KOPT-K1 (cell line): ENCODE data around the gene HIC1.
A peak's percentile ranks its signal among the peaks of the same experiment; 100 is the strongest.

Experiments used
- H3K27ac ChIP-seq: fragments of 200-600 bp; sonication (generic); 2 replicates; pipeline ENCODE4 v1.5.1; 2016; ENCODE audit warnings: antibody characterized with exemption, mild to moderate bottlenecking, low read depth, low read length; ENCODE audit not compliant: poor library complexity, severe bottlenecking
- H3K36me3 ChIP-seq: fragments of 200-600 bp; sonication (generic); 2 replicates; pipeline ENCODE4 v1.5.1; 2017; ENCODE audit warnings: antibody characterized with exemption, mild to moderate bottlenecking, low read length, moderate library complexity; ENCODE audit not compliant: insufficient read depth
- H3K9me3 ChIP-seq: fragments of 200-600 bp; sonication (generic); 2 replicates; pipeline ENCODE4 v1.5.1; 2017; ENCODE audit warnings: antibody characterized with exemption, low read length, mild to moderate bottlenecking; ENCODE audit not compliant: insufficient read depth, poor library complexity, severe bottlenecking

HIC1 gene

DNA sequence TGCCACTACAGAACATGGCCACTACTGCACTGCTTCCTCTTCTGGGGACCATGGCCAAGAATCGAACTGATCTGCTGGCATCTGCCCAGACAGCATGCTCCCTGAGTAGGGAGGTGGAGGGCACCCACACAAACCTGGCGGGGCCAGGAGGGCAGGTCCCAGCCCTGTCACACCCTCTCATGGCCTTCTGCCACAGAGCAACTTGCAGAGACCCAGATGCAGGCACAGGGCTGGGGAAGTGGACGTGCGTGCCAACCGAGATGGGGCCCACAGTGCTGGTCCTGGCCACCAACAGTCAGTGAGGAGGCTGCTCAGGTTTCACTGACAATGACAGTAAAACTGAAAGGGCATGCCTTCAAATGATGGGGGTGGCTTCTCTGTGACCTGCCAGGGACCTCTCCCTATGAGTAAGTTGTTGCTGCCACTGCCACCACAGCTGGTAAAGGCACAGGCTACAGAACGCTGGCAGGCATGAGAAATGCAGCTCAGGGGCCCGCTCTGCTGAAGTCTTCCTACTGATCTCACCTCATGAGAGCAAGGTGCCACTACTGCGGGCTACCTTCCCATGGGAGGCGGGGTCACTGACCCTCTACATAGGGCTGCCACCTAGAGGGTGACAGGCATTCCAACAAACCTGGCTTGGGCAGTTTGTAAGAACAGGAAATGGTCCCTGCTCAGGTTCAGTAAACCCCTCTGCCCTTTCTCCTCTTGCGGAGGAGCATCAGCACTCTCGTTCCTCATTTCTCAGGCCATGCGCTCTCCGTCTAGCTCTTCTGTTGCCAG is 15.5 kb downstream of the HIC1 start:
- peaks cover 54% of the 10 kb centered on the region for H3K36me3 ChIP-seq
- H3K9me3 ChIP-seq, result no peaks in the 10 kb centered on the region
- peak overlapping the region; percentile 93 for H3K27ac ChIP-seq

DNA sequence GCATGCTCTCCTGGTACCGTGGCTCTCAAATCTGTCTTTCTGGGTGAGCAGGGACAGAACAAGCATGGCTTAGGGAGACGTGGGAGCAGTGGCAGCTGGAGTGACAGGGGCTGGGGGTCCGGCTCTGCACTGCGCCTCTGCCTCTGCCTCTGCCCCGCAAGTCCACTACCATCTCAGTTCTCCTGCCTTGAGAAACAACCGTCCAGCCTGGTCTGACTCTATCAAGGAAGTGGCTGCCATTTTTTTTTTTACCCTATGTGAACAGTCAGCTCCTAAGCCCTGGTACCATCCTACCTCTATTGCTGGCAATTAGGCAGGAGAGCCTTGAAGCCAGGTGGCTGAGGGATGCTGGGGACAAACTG is 16.1 kb downstream of the HIC1 start:
- Histone ChIP-seq H3K36me3 (peaks cover 53% of the 10 kb centered on the region), H3K27ac (peak overlapping the region; percentile 93), H3K9me3 (no peaks in the 10 kb centered on the region)

GRCh38 chr17:2071455-2072281 is 16.8 kb downstream of the HIC1 start:
- H3K27ac ChIP-seq, result peak overlapping the region; percentile 93
- H3K9me3 ChIP-seq, result no peaks in the 10 kb centered on the region
- peaks cover 53% of the 10 kb centered on the region for H3K36me3 ChIP-seq

- Histone ChIP-seq H3K27ac (no peak overlapping the region), H3K36me3 (peaks cover 77% of the 10 kb centered on the region), H3K9me3 (no peaks in the 10 kb centered on the region)
These were observed 20.0 kb downstream of the HIC1 start for GRCh38 chr17:2074919-2075318.

DNA sequence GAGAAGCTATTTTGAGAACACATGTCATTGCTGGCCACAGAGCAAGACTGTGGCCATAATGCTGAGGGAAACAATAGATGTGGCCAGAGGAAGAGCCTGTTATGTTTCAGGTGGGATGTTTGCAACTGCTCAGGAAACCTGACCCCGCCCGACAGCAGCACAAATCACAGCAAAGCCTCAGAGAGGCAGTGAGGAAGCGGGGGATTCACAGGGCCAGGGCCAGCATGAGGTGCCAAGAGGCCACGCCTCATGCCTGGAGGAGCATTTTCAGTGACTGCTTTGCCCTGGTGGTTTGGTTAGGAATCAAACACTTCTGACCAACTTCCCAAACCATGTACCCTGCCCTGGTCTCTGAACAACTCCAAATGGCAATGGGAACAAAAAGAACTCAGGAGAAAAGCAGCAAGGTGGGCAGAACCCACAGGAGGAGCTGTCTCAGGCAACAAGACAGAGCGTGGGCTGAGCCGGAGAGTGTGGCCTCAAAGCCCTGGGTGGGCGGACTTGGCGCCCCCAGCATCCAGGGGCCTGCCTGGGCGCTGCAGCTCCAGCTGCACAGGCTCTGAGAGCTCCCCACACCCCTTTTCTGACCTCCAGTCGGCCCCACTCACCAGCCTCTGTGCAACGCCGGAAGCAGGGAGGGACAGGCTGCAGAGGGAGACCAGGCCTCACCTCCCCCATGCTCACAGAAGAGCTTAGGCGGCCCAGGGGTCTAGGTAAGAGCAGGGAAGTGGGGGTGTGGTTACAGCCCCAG is 20.6 kb downstream of the HIC1 start:
- Histone ChIP-seq H3K36me3 (peaks cover 82% of the 10 kb centered on the region), H3K9me3 (no peaks in the 10 kb centered on the region), H3K27ac (peak overlapping the region; percentile 29)

- Histone ChIP-seq H3K36me3 (peaks cover 82% of the 10 kb centered on the region), H3K27ac (peak overlapping the region; percentile 29), H3K9me3 (no peaks in the 10 kb centered on the region)
These were observed 21.4 kb downstream of the HIC1 start for GRCh38 chr17:2076087-2076984.

GRCh38 chr17:2077040-2077439 is 22.1 kb downstream of the HIC1 start:
- H3K36me3 ChIP-seq, result peaks cover 82% of the 10 kb centered on the region
- no peak overlapping the region for H3K27ac ChIP-seq
- no peaks in the 10 kb centered on the region for H3K9me3 ChIP-seq

DNA sequence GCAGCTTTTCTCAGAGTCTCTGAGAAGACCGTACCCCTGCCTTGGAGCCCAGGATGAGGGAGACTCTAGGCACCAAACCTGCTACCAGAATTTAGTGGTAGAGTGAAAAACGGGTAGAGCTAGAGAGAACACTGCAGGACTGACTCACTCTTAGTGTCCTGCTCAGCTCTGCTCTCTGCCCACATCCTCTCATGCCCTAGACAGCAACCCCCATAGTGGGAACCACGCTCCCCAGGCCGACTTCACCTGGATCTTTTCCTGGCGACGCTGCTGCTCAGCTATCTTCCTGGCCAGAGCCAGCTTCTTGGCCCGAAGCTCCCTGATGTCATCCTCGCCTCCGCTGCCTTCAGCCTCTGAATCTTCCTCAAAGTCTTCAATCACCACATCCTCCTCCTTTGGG is 26.7 kb downstream of the HIC1 start:
- peaks cover 91% of the 10 kb centered on the region for H3K36me3 ChIP-seq
- no peaks in the 10 kb centered on the region for H3K9me3 ChIP-seq
- H3K27ac ChIP-seq, result peak overlapping the region; percentile 13

GRCh38 chr17:2082003-2082781 is 27.3 kb downstream of the HIC1 start:
- Histone ChIP-seq H3K9me3 (no peaks in the 10 kb centered on the region), H3K36me3 (peaks cover 85% of the 10 kb centered on the region), H3K27ac (peak overlapping the region; percentile 13)

DNA sequence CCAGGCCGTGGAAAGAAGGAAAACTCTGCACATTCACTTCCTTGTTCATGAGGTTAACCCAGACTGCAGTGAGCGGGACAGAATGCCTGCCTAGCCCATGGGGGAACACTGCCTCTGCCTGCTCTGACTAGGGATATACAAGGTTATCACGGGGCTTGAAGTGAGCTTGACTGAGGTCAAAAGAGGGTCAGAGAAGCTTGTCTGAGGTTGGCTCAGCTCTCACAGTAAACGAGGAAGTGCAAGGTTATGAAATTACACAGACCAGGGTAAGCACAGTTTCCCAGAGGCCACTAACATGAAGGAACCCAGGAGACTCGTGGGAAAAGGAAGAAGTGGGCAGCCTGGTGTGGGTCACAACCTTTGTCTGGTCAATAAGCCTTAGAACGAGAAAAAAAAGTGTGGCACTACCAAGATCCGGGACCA is 28.7 kb downstream of the HIC1 start:
- Histone ChIP-seq H3K36me3 (peaks cover 71% of the 10 kb centered on the region), H3K9me3 (no peaks in the 10 kb centered on the region), H3K27ac (no peak overlapping the region)

GRCh38 chr17:2084036-2084765 is 29.3 kb downstream of the HIC1 start:
- H3K9me3 ChIP-seq, result no peaks in the 10 kb centered on the region
- peaks cover 66% of the 10 kb centered on the region for H3K36me3 ChIP-seq
- H3K27ac ChIP-seq, result peak overlapping the region; percentile 10

GRCh38 chr17:2084766-2085647 is 30.1 kb downstream of the HIC1 start:
- Histone ChIP-seq H3K9me3 (no peaks in the 10 kb centered on the region), H3K27ac (peak overlapping the region; percentile 89), H3K36me3 (peaks cover 57% of the 10 kb centered on the region)

DNA sequence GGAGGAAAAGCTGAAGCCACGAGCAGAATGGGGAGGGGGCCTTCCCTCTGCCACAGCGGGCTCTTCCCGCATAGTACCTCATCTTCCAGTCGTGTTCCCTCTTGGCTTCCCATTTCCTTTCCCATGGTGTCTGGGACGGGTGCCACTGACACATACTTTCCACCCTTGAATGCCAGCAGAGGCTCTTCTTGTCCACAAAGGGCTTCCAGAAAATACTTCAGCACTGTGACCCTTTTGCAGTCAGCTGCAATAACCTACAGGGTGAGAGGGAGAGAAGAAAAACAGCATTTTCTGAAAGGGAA is 30.7 kb downstream of the HIC1 start:
- peak overlapping the region; percentile 89 for H3K27ac ChIP-seq
- H3K36me3 ChIP-seq, result peaks cover 52% of the 10 kb centered on the region

More for the DNA sequence above, 30.7 kb downstream of the HIC1 start:
- H3K9me3 ChIP-seq, result no peaks in the 10 kb centered on the region
